EH (cell line): ENCODE results near the gene NIT1.

ENCODE experiments used
- DNase-seq: peaks from one replicate; pipeline ENCODE4 v3.0.0-alpha.2; 2015; ENCODE audit warnings: low read depth

The NIT1 gene

DNA sequence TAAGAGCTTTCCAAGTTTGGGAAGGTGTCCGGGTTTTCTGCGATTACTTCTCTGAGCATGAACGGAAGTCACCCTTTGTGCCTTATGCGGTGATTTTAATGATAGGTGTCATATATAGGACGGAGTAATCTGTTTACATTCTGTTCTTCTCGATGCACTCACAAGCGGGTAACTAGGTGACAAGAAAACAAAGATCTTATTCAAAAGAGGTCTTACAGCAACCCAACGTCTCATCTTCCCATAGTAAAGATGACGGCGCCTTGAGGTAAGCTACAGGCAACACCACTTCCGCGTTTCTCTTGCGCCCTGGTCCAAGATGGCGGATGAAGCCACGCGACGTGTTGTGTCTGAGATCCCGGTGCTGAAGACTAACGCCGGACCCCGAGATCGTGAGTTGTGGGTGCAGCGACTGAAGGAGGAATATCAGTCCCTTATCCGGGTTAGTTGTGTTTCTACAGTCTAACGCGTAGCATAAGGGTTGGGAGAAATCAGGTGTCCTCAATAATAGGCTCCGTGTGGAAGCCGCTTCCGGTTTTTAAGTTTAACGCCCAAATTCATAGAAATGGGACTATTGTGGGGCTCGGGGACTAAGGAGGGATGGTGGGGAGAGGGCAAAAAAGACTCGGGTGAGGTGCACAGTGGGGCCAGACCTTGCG is 35.9 kb downstream of the NIT1 start, which contains the start of gene UFC1:
UFC1 (plus strand) TSS at position 297 of the 656 bp plus-strand sequence; CDS start at position 317, 20 bp downstream.
- peak; percentile 90 for DNase-seq

DNA sequence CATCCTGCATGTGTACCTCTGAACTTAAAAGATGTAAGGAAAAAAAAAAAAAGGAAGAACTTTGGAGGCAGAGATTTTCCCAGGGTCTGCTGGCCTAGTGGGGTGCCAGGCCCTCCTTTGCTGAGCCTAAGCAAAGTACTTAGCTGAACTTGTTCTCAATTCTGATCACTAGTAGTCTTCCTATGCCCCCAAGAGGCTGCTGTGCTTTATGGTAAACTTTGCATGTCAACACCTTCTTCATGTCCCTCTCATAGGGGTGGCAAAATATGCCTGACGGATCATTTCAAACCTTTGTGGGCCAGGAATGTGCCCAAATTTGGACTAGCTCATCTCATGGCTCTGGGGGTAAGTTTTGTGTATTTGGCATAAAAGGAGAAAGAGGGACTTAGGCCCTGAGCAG is 40.0 kb downstream of the NIT1 start:
- no peak for DNase-seq

DNA sequence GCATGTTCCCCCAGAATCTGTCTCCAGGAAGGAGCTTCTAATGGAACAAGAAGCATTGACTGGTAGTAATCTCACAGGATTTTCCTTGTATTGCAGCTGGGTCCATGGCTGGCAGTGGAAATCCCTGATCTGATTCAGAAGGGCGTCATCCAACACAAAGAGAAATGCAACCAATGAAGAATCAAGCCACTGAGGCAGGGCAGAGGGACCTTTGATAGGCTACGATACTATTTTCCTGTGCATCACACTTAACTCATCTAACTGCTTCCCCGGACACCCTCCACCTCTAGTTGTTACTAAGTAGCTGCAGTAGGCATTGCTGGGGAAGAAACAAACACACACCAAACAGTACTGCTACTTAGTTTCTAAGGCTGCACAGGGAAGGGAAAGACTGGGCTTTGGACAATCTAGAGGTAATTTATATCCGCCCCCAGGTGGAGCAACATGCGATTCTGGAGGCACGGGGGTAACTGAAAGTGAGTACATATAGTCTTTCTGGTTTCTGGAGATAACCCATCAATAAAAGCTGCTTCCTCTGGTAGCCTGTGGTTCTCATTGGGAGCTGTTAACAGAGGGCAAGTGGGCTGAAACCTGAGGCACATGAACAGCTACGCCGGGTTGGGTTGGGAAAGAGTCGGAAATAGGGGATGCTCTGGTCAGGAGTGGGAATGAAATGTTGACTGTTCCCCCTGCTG is 40.6 kb downstream of the NIT1 start:
- no peak for DNase-seq

DNA sequence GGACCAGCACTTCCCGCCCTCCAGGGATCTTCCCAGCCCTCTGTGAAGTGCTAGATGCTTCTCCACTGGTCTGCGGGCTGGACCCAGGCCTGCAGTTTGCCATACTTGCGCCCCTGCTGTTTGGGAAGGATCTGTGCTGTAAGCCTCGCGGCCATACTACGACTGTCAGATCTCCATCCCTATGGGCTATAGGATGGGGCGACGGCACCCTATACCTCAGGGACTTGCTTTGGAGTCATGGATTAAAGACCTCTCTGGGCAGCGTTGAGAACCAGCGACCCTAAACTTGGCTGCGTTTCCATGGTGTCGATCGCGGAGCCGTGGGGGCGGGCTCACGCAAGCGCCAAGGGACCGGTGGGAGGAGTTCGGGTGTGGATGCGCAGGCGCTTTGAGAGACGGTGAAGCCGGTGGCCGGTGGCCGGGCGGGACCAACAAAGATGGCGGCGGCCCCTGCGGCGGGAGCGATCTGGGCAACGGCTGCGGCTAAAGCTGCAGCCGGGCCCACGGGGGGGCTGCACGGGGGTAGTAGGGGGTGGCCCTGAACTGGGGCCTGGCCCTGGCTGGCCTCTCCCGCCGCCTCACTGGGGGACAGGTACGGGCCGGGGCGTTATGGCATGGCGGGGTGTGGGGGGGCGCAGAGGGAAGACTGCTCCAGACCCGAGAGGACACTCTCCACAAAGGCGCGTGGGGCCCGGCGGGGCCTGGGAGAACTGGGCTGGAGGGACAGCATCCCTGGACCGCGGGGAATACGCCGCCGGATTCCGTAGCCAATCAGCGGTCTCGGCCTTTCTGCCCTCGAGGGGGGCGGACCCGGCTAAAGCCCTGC is 41.4 kb downstream of the NIT1 start, which contains the start of gene USP21:
USP21 (plus strand) TSS at position 414 of the 826 bp plus-strand sequence. CDS start 1,141 bp downstream, outside the sequence.
- peak; percentile 90 for DNase-seq

DNA sequence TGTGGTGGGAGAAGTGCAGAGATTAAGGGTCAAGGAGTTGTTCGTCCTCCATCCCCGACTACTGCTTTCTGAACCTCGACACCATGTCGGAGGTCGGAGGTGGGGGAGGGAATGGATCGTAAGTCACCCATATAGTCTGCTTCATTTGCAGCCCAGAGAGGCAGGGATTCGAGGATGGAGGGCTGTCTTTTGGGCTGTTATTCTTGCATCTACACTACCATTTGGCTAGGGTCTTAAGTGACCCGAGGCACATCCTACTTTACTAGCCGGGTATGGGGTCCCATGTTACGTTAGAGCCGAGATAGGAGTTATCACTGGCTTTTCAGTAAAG is 42.0 kb downstream of the NIT1 start:
- no peak for DNase-seq

DNA sequence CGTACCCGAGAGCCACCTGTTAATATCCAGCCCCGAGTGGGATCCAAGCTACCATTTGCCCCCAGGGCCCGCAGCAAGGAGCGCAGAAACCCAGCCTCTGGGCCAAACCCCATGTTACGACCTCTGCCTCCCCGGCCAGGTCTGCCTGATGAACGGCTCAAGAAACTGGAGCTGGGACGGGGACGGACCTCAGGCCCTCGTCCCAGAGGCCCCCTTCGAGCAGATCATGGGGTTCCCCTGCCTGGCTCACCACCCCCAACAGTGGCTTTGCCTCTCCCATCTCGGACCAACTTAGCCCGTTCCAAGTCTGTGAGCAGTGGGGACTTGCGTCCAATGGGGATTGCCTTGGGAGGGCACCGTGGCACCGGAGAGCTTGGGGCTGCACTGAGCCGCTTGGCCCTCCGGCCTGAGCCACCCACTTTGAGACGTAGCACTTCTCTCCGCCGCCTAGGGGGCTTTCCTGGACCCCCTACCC is 42.8 kb downstream of the NIT1 start:
- no peak for DNase-seq

DNA sequence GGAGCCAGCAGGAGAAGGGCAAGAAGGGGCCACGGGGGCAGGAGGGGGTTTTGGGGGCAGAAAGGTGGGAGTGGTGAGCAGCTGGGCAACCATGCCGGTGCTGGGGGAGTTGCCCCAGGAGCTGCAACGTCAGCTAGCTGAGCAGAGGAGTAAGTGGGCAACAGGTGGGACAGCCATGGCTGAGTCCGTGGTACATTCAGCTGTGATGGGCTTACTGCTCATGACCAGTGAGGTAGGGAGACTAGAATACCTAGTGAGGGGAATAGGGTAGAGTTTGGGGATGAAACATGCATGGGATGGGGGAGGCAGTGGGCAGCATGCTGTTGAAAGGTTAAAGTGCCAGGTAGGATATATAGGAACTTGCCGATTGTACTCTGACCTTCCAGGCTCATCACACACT is 43.7 kb downstream of the NIT1 start:
- DNase-seq: no peak

DNA sequence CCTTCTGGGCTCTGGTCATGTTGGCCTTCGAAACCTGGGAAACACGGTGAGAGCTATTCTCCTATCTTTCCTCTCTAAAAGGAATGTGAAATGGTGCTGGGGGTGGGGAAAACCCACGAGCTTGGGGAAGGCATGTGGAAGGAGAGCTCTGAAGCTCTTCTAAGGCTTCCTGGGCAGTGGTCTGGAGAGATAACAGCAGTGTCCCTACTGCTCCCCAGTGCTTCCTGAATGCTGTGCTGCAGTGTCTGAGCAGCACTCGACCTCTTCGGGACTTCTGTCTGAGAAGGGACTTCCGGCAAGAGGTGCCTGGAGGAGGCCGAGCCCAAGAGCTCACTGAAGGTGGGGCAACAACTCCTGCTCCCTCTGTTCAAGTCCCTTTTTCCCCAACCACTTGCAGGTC is 44.1 kb downstream of the NIT1 start:
- no peak for DNase-seq

DNA sequence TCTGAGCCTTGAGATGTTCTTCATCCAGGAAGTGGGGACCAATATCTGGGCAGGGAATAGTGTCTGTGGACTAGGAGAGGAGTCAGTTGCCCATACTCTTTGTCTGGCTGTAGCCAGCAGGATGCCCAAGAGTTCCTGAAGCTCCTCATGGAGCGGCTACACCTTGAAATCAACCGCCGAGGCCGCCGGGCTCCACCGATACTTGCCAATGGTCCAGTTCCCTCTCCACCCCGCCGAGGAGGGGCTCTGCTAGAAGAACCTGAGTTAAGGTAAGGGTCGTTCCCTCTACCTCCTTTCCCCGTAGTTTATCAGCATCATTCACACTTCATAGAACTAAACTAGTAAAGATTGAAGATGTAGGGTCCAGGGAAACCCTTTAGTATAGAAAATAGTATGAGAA is 44.9 kb downstream of the NIT1 start:
- DNase-seq: no peak

DNA sequence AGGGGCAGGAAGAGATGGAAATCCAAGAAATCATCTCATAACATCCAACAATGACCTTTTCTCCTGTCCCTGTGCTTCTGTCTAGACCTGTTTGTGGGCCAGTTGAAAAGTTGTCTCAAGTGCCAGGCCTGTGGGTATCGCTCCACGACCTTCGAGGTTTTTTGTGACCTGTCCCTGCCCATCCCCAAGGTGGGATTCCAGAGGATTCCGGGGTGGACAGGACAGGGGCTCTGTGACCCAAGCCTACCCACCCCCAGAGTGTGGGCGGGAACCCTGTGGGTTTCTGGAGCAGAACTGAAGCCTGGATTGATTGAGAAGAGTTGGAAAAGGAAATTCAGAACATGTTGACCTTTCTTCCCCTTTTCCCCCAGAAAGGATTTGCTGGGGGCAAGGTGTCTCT is 45.9 kb downstream of the NIT1 start:
- DNase-seq: no peak

DNA sequence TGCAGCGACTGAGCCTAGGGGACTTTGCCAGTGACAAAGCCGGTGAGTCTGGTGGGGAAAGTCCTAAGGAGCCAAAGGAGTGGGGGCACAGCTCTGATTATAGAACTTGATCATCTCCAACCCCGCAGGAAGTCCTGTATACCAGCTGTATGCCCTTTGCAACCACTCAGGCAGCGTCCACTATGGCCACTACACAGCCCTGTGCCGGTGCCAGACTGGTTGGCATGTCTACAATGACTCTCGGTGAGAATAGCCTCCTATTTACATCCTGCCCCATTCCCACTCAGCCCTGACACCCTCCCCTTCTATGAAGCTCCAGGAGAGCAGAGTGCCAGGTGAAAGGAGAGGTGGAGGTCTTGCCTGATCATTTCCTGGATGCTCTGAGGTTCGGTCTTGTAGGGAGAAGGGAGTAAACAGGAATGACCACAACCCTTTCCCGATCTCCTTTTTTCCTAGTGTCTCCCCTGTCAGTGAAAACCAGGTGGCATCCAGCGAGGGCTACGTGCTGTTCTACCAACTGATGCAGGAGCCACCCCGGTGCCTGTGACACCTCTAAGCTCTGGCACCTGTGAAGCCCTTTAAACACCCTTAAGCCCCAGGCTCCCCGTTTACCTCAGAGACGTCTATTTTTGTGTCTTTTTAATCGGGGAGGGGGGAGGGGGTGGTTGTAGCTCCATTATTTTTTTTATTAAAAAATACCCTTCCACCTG is 47.2 kb downstream of the NIT1 start:
- no peak for DNase-seq

DNA sequence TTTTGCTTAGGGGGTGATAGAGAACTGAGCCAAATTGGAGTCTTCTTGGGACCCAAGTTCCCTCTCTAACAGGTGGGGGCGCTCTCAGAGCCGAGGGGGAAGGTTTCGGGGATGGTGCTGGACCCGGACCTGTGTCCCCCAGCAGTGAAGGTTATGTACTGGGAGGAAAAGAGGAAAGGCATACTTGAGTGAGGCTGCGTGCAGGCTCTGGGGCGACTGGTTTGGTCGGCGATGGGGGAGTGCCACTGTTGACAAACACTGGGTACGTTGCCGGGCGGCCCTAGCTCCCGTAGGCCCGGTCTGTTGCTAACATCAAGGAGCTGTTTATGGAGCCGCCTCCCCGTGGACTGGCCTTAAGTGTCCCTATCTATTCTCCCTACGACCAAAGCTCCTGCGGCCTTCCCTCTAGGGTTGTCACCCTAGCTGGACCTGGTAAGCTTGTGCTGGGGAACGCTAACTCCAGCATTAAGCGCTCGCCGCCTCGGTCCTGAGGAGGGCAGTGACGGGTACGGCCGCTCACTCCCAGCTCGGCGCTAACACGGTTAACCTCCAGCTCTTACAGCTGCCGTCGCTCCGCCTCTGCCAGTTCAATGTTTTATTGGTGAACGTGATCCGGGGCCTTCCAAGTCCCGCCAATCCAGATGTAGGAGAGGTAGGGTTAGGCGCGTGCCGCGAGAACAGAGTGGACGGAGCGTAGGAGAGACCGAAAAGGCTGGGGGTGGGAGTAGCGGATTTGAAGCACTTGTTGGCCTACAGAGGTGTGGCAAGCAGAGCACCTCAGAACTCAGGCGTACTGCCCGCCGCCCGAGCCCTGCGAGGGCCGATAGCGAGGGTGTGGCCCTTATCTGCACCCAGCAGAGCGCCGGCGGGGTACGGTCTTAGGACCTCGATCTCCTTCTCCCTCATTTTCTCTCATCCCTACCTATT is 48.1 kb downstream of the NIT1 start, which contains the start of gene PPOX:
PPOX (plus strand) TSS at position 685 of the 927 bp plus-strand sequence. CDS start 422 bp downstream, outside the sequence.
- peak; percentile 99 for DNase-seq

DNA sequence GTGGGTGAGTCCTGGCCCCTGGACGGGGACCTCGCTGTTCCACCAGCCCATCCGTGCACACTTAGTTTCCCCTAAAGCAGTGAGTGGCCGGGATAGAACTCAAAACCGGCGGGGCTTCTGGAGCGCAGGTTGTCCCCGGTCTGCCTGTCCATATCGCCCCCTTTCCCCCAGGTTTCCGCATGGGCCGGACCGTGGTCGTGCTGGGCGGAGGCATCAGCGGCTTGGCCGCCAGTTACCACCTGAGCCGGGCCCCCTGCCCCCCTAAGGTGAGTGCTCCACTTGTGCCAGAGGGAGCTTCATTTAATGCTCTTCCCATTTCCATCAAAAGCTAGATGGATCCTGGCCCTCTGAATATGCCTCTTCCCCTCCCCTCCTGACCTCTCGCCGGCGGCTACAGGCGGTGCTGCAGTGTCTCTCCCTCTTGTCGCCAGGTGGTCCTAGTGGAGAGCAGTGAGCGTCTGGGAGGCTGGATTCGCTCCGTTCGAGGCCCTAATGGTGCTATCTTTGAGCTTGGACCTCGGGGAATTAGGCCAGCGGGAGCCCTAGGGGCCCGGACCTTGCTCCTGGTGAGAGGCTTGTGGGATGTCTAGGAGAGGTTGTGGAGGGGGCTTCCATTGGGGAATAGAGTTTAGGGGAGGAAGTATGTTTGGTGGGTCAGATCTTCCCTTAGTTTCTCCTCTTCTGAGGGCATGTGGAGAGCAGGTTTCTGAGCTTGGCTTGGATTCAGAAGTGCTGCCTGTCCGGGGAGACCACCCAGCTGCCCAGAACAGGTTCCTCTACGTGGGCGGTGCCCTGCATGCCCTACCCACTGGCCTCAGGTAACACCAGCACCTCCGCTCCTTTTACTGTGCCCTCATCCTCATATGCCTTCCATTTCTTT is 49.0 kb downstream of the NIT1 start:
- DNase-seq: peak; percentile 13

DNA sequence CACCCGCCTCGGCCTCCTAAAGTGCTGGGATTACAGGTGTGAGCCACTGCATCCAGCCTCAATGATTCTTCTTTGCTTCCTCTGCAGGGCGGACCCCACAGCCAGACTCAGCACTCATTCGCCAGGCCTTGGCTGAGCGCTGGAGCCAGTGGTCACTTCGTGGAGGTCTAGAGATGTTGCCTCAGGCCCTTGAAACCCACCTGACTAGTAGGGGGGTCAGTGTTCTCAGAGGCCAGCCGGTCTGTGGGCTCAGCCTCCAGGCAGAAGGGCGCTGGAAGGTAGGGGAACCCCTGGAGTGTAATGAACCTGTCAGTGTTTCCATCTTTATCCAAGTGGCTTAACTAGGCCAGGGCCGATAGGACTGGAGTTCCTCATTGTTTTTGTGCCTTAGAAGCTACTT is 51.0 kb downstream of the NIT1 start:
- DNase-seq: no peak
